Body of pancreas (tissue), 4 donors: ENCODE results near the gene RAPGEF5.

Experiments
- CTCF ChIP-seq, 7 experiments: fragments of 450-650 bp in 4 of 7; fragments of 200-600 bp in 3 of 7; sonication (generic) in 3 of 7; IDR thresholded peaks; one replicate each; pipeline ENCODE4 v1.5.1; 2016 to 2019; ENCODE audit warnings: antibody characterized with exemption in 7 of 7
- POLR2A ChIP-seq, 3 donors: fragments of 450-650 bp; IDR thresholded peaks; one replicate each; pipeline ENCODE4 v1.6.1; 2016; ENCODE audit warnings: antibody characterized with exemption in 3 of 3, mild to moderate bottlenecking in 2 of 3

GRCh38 chr7:22372863-22373262 is 15.9 kb upstream of the RAPGEF5 start:
- TF ChIP-seq CTCF (IDR thresholded peaks at IDR 0.05): no peak
- TF ChIP-seq POLR2A (IDR thresholded peaks at IDR 0.05): no peak
